Measurements from ENCODE around the gene H2AZ2.

Gene H2AZ2

DNA sequence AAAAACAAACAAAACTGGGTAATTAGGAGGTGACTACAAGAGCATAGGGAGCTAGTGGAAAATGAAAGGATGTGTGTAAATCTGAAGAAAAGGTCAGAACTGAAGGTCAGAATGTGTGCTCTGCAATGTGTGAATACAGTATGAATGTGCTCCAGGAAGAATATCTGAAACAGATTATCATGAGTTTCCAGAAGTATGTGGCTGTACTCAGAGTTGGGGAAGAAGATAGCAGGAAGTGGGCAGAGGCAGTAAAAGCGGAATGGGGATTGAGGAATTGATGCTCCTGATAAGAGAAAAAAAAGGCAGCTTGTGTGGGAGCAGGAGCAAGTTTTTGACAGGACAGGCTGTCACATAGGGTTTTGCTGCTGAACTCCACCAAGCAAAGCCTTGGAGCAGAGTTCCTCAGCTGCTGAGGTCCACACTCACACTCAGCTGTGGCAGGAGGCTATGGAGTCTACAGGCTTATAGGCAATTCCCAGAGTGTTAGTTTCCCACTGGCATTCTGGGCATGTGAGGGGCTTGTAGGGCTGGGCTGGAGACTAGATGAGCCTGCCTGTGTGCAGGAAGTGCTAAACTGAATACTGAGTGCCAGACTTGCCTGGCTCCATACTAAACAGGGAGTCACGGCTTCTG is 22.9 kb downstream of the H2AZ2 start:
- H3K4me3 ChIP-seq (ENCODE audit: low read depth, low read length): no peak overlapping the region
- TF ChIP-seq, protein P1, sequence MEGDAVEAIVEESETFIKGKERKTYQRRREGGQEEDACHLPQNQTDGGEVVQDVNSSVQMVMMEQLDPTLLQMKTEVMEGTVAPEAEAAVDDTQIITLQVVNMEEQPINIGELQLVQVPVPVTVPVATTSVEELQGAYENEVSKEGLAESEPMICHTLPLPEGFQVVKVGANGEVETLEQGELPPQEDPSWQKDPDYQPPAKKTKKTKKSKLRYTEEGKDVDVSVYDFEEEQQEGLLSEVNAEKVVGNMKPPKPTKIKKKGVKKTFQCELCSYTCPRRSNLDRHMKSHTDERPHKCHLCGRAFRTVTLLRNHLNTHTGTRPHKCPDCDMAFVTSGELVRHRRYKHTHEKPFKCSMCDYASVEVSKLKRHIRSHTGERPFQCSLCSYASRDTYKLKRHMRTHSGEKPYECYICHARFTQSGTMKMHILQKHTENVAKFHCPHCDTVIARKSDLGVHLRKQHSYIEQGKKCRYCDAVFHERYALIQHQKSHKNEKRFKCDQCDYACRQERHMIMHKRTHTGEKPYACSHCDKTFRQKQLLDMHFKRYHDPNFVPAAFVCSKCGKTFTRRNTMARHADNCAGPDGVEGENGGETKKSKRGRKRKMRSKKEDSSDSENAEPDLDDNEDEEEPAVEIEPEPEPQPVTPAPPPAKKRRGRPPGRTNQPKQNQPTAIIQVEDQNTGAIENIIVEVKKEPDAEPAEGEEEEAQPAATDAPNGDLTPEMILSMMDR (IDR thresholded peaks at IDR 0.05; ENCODE audit: low read depth, low read length): no peak

DNA sequence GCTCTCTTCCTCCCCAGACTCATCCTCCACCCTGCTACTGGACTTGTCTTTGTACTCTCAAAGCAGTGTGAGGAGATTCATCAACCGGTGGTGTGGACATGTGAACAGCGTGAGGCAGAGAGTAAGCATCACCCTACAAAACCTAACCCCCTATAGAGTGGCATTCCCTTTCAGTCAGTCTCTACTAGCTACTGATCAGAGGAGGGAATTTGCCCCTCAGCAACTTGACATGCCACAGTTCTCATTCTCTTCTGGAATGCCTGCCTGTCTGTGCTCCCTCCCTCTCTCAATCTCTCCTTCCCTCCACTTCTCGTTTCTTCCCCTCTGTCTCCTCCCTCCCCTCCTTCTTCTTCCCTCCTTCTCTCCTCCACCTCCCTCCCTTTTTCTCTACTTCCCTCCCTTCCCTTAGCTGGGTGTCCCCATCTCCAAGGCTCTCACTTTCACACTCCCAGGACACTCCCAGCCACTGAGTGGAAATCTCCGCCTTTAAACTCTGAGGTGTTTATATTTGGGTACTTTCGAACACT is 24.6 kb downstream of the H2AZ2 start:
- TF ChIP-seq, protein P1 (IDR thresholded peaks at IDR 0.05; ENCODE audit: low read depth, low read length): no peak
- H3K4me3 ChIP-seq (ENCODE audit: low read depth, low read length): no peak overlapping the region

DNA sequence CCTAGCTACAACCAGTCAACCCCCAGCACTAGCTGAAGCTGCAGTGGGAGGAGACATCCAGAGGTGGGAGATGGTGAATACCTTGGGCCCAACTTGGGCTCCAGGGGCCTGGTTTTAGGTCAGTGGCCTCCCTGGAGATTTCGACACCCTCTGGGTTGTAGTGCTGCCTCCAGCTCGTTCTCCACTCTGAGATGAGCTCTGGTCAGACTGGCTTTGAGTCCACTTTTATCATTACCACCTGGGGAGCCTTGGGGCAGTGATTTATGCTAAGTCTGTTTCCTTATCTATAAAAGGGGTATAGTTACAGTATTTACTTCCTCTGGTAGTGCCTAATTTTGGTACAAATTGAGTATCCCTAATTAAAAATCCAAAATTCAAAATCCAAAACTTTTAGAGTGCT is 28.6 kb downstream of the H2AZ2 start:
- no peak overlapping the region for H3K4me3 ChIP-seq (ENCODE audit: low read depth, low read length)
- TF ChIP-seq, protein P1 (IDR thresholded peaks at IDR 0.05; ENCODE audit: low read depth, low read length): no peak

DNA sequence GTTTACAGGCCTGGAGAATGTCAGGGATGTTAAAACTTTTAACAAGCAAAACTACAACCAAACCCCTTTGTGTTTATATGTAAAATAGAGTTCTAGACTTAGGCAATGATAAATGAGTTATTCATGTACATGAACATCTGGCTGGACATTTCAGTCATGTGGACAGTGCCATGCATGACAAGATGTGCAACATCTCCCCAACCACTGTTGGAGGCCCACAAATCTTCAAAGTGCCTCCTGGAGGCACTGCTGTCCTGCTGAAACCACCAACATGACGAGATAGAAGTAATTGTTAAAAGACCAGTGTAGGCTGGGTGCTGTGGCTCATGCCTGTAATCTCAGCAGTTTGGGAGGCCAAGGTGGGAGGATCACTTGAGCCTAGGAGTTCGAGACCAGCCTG is 33.0 kb downstream of the H2AZ2 start:
- TF ChIP-seq, protein P1 (IDR thresholded peaks at IDR 0.05; ENCODE audit: low read depth, low read length): no peak
- H3K4me3 ChIP-seq (ENCODE audit: low read depth, low read length): no peak overlapping the region

DNA sequence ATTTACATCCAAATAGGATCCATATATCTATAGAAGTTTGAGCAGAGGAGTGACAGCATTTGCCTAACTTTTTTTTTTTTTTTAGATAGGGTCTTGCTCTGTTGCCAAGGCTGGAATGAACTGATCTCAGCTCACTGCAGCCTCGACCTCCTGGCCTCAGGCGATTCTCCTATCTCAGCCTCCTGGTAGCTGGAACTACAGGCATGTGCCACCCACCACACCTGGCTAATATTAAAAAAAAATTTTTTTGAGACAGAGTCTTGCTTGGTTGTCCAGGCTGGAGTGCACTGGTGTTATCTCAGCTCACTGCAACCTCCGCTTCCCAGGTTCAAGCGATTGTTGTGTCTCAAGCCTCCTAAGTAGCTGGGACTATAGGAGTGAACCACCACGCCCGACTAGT is 36.3 kb downstream of the H2AZ2 start:
- TF ChIP-seq, protein P1 (IDR thresholded peaks at IDR 0.05; ENCODE audit: low read depth, low read length): no peak
- H3K4me3 ChIP-seq (ENCODE audit: low read depth, low read length): no peak overlapping the region

DNA sequence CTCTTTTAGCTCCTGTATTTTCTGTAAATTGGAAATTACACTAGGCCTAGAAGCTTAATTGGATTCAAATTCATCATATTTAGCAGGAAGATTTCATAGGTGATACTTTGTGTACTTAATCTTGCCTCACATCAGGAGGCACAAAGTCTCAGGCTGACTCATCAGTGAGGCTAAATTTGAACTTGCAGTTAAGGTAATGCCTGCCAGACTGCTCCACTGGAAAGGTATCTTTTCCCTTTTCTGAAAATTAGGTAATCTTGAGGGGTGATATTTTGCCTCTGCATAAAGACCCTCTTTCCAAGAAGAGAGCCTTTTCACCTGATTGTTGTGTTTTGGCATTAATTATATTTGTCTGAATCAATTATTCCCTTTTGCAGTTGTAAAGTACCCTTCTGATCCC is 36.8 kb downstream of the H2AZ2 start:
- no peak overlapping the region for H3K4me3 ChIP-seq (ENCODE audit: low read depth, low read length)
- TF ChIP-seq, protein P1 (IDR thresholded peaks at IDR 0.05; ENCODE audit: low read depth, low read length): no peak

DNA sequence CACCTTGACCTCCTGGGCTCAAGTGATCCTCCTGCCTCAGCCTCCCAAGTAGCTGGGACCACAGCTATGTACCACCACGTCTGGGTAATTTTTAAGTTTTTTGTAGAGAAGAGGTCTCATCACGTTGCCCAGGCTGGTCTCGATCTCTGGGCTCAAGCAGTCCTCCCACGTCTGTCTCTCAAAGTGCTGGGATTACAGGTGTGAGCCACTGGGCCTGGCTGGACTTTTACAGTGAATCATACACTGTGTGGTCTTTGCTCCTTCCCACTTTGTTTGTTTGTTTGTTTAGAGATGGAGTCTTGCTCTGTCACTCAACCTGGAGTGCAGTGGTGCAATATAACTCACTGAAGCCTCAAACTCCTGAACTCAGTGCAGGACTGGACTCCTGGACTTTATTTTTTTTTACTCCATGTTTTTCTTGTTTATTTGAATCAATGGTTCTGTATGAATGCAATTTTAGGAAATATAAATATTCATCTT is 38.9 kb downstream of the H2AZ2 start:
- H3K4me3 ChIP-seq (ENCODE audit: low read depth, low read length): no peak overlapping the region
- TF ChIP-seq, protein P1 (IDR thresholded peaks at IDR 0.05; ENCODE audit: low read depth, low read length): no peak

Measured in WI38 (cell line).